Activated T-cell treated with anti-CD3 and anti-CD28 coated beads, Interleukin-2, amount 50 U/mL, for 48 hours (primary cell): Measurements from ENCODE around the gene LCTL.
"Not testable (repeated sequence)": the region's sequence is repeated elsewhere in the genome, so short reads cannot be mapped to it uniquely, and the experiment has no call there.

ENCODE experiments used
- DNase-seq, 2 experiments: peaks; one replicate each; pipeline ENCODE4 v3.0.0-alpha.2; 2020

The LCTL gene

GRCh38 chr15:66590435-66590834 is 24.6 kb upstream of the LCTL start:
- DNase-seq, result no peak

- DNase-seq, result not testable (repeated sequence)
These were observed 23.6 kb upstream of the LCTL start for GRCh38 chr15:66589429-66589828.

GRCh38 chr15:66588971-66589370 is 23.2 kb upstream of the LCTL start:
- no peak for DNase-seq

- DNase-seq, result no peak
These were observed 22.7 kb upstream of the LCTL start for GRCh38 chr15:66588537-66588936.

- DNase-seq, result no peak
These were observed 22.0 kb upstream of the LCTL start for GRCh38 chr15:66587749-66588148.

- DNase-seq, result no peak
These were observed 21.2 kb upstream of the LCTL start for GRCh38 chr15:66587020-66587419.

- no peak for DNase-seq
These were observed 20.6 kb upstream of the LCTL start for GRCh38 chr15:66586155-66586976.

- no peak for DNase-seq
These were observed 16.3 kb upstream of the LCTL start for GRCh38 chr15:66581972-66582537.

GRCh38 chr15:66580643-66581042 is 14.8 kb upstream of the LCTL start:
- DNase-seq, result no peak

GRCh38 chr15:66578286-66578875 is 12.6 kb upstream of the LCTL start:
- DNase-seq, result peak; percentile 29 to 31

- no peak for DNase-seq
These were observed 8.8 kb upstream of the LCTL start for GRCh38 chr15:66574596-66574950.

- no peak for DNase-seq
These were observed 8.2 kb upstream of the LCTL start for GRCh38 chr15:66573719-66574595.

GRCh38 chr15:66573348-66573718 is 7.5 kb upstream of the LCTL start:
- DNase-seq, result no peak

GRCh38 chr15:66572146-66572545 is 6.3 kb upstream of the LCTL start:
- no peak for DNase-seq

GRCh38 chr15:66570842-66571478 is 5.2 kb upstream of the LCTL start:
- no peak for DNase-seq

- DNase-seq, result no peak
These were observed 4.5 kb upstream of the LCTL start for GRCh38 chr15:66570327-66570726.

GRCh38 chr15:66569461-66570137 is 3.8 kb upstream of the LCTL start:
- no peak for DNase-seq

GRCh38 chr15:66567897-66568296 is 2.1 kb upstream of the LCTL start:
- DNase-seq, result no peak

GRCh38 chr15:66566963-66567531 is 1.2 kb upstream of the LCTL start:
- peak; percentile 54 to 61 for DNase-seq

GRCh38 chr15:66565141-66565641 is 607 bp downstream of the LCTL start:
- no peak for DNase-seq

GRCh38 chr15:66564136-66565041 is 1.4 kb downstream of the LCTL start:
- no peak for DNase-seq
